HG03469 (cell line): ENCODE data around the gene IQCF2.
"Not testable (repeated sequence)": the region's sequence is repeated elsewhere in the genome, so short reads cannot be mapped to it uniquely, and the experiment has no call there.

ENCODE experiments used
- ATAC-seq: cut with Tn5 transposase; IDR thresholded peaks from one replicate; pipeline ENCODE4 v1.9.1; 2021; ENCODE audit warnings: mild to moderate bottlenecking, moderate library complexity, moderate number of reproducible peaks; ENCODE audit not compliant: unreplicated experiment

Gene IQCF2

GRCh38 chr3:51876186-51876585, 14.8 kb downstream of the IQCF2 start:
- no peak for ATAC-seq

- ATAC-seq = no peak
These were observed 18.5 kb downstream of the IQCF2 start for GRCh38 chr3:51879937-51880336.

DNA sequence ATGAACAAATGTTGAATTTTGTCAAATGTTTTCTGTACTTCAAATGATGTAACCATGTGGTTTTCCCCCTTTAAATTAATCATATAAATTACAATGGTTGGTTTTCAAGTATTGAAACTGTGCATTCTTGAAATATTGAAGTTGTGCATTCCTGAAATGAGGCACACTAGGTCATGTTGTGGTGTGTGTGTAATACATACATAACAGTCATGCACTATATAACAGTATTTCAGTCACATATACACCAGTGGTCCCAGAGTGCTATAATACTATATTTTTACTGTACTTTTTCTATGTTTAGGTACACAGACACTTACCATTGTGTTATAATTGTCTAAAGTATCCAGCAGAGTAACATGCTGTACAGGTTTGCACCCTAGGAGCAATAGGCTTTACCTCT, 25.0 kb downstream of the IQCF2 start:
- no peak for ATAC-seq

- ATAC-seq = no peak
These were observed 26.2 kb downstream of the IQCF2 start for GRCh38 chr3:51887620-51888019.

DNA sequence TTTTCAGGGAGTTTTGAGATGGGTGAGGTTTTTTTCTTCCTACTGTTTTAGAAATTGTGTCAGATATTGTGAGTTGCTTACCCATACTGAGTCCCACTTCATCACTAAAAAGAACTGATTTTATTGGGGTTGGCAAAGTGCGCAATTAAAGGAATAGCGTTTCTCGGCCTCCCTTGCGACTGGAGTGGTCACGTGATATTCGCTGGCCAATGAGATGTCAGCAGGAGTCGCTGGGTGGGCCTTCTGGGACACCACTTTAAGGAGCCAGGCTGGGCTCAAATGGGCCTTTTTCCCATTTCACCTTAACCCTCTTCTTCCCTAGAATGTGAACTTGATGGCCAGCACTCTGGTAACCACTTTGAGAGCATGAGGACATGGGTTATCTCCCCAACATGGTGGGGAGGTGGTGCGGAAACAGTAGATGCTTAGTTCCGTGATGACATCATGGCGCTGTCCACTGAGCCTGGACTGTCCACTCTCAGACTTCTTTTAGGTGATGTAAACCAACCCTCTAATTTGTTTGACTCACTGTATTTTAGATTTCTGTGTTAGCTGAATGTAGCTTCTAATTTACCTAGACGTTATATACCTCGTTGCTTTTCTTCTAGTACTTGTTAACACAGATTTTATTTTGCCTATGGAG, 27.2 kb downstream of the IQCF2 start:
- ATAC-seq = no peak

DNA sequence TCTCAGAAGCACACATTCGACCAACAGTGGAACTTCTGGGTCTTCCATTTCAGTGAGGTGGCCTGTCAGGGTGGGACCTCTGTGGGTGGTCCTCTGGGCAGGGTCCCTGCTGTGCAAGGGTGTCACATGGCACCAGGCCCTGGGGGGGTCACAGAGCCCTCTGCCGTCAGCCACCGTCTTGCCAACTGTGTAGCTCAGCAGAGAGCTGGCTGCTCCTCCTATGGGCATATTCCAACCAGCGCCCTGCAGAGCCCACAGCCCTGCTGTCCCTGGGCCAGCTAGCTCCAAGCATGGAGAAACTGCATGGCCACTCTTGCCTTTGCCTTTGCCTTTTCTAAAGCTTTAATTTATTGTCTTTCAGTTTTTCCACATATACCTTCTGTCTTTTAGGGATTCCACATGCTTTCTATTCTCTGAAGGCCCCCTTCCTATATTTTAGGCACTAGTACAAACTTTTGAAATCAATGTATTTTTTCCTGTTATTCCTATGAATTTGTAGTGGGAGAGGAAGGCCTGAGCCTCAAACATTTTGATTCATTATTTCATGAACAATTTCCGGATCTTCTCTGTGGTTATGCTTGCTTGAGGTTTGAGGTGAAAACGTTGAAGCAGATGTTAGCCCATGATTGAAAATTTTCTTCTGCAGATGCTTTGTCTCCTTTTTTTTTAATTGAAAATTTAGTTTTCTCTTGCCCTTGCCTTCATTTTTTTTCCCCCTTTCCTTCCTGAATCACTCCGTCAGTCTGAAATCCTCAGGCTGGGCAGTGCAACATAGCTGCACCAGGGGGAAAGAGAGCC, 30.0 kb downstream of the IQCF2 start:
- no peak for ATAC-seq

GRCh38 chr3:51894391-51894790, 33.0 kb downstream of the IQCF2 start:
- ATAC-seq = no peak

DNA sequence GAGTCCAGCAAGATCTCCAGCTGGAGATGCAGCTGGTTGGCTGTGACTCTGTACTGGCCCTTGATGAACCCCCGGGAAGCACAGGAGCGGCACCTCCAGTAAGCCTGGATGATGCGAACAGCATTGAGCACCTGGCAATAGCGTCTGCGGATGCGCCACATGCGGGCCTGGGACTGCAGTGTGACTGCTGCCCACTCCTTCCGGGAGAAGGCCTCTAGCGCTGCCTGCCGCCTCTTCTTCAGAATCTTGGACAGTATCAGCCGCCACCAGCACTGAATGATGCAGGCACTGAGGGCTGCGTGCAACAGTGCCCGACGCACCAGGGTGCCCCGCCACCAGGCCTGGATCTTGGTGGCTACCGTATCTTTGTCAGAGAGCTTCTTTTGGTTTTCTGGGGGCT, 33.5 kb downstream of the IQCF2 start:
- ATAC-seq = no peak

- ATAC-seq = no peak
These were observed 35.3 kb downstream of the IQCF2 start for GRCh38 chr3:51896607-51897305.

- no peak for ATAC-seq
These were observed 36.0 kb downstream of the IQCF2 start for GRCh38 chr3:51897391-51897790.

DNA sequence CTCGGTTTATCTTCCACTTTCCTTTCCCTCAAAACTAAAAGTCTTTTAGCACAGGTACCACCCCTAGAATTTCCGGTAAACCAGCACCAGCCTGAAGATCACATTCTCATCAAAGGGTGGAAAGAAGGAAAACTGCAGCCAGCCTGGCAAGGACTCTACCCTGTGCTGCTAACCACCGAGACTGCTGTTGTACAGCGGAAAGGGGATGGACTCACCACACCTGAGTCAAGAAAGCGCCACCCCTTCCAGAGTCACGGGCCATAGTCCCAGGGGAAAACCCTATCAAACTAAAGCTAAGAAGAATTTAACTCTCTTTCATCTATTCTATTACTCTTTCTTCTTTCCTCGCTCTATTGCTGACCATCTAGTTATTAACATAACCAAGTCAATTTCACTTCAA, 38.6 kb downstream of the IQCF2 start:
- not testable (repeated sequence) for ATAC-seq

GRCh38 chr3:51902361-51902760, 40.9 kb downstream of the IQCF2 start:
- not testable (repeated sequence) for ATAC-seq

DNA sequence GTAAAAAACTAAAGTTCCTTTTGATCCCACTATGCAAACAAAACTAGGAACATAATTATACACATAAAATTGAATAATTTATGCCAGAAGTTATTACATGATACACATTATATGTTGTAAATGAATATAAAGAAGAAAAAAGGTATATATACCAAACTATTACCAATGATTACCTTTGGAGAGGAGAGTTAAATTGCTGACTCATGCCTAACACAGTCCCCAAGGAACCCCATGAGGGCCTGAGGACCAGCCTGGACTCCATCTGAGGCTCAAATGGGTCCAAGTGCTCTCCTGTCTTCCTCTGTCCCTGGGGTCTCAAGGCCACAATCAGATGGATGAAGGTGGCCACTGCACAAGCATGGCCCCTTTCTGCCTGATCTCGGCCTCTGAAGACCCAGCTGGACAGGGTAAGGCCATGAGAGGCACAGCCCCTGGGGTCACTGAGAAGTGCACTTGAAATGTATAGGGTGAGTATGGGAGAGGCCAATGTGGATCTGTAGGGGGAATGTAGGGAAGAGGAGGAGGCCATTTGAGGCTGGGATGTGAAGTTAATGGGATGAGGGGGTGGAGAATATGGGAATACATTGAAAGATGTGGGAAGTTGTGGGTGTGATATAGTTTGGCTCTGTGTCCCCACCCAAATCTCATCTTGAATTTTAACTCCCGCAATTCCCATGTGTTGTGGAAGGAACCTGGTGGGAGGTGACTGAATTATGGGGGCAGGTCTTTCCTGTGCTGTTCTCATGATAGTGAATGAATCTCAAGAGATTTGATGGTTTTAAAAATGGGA, 42.8 kb downstream of the IQCF2 start:
- no peak for ATAC-seq

- ATAC-seq = no peak
These were observed 46.6 kb downstream of the IQCF2 start for GRCh38 chr3:51908026-51908425.
